HCT116 (cell line): ENCODE data around the gene AAMP. TPM values are rescaled to one million over a fixed set of nuclear protein-coding genes. Genes with fewer than 3 reads are reported as not detected.

ENCODE experiments used
- ATAC-seq: fragments of 200-7000 bp; cut with Tn5 transposase; 2 replicates; pipeline ENCODE4 v1.9.1; 2020; ENCODE audit warnings: mild to moderate bottlenecking, moderate library complexity
- BruUV-seq: library from RNA; stranded (reverse); fragments of 400-500 nt; replicated peaks from 2 replicates; lab custom pipeline; 2021; lab: Mats Ljungman, UMichigan
- CTCF ChIA-PET: fragments of 300-600 bp; sonication (Branson Sonifier 250); formaldehyde crosslinking; loops from one replicate; lab custom pipeline; 2021; ENCODE audit warnings: antibody characterized with exemption; lab: Charles Lee
- POLR2A ChIA-PET: fragments of 300-600, 350-600 bp; sonication (Branson Sonifier 250); formaldehyde crosslinking; loops from one replicate; lab custom pipeline; 2021; ENCODE audit warnings: antibody characterized with exemption; lab: Charles Lee
- RAD21 ChIA-PET, 2 experiments: fragments of 300-600 bp; sonication (Branson Sonifier 250); formaldehyde crosslinking; loops; one replicate each; lab custom pipeline; 2023; ENCODE audit warnings: low total read pairs in 2 of 2; ENCODE audit not compliant: uncharacterized antibody in 2 of 2, unreplicated experiment in 2 of 2, low non-redundant PET in 1 of 2; lab: Charles Lee
- DNase-seq: peaks from one replicate; pipeline ENCODE4 v3.0.0-alpha.2; 2010; ENCODE audit warnings: low read depth, low spot score
- H2AFZ ChIP-seq: fragments of 200-600 bp; shearing (Covaris generic), sonication (generic); 2 replicates; pipeline ENCODE4 v1.6.1; 2017; ENCODE audit warnings: low read depth, mixed run types, mixed read lengths, antibody characterized with exemption, low read length; ENCODE audit not compliant: poor library complexity, severe bottlenecking
- H3K27ac ChIP-seq: 2 replicates; pipeline ENCODE4 v1.5.1; 2012; ENCODE audit warnings: low read depth, low read length
- H3K27me3 ChIP-seq: fragments of 200-600 bp; sonication (generic); 2 replicates; pipeline ENCODE4 v1.6.1; 2016; ENCODE audit warnings: mixed run types, low read length, mixed read lengths; ENCODE audit not compliant: insufficient read depth
- H3K36me3 ChIP-seq, 2 experiments: fragments of 200-500 bp in 1 of 2; fragments of 200-600 bp in 1 of 2; sonication (Bioruptor generic) in 1 of 2; sonication (generic) in 1 of 2; 2 replicates each; pipeline versions ENCODE4 v1.5.1 to v1.6.1; 2014 to 2016; ENCODE audit warnings: low read length in 2 of 2, inconsistent platforms in 1 of 2, mixed read lengths in 1 of 2, mixed run types in 1 of 2; ENCODE audit not compliant: insufficient read depth in 2 of 2, control insufficient read depth in 1 of 2
- H3K4me1 ChIP-seq, 2 experiments: fragments of 200-600 bp in 1 of 2; sonication (generic) in 1 of 2; 2 replicates each; pipeline versions ENCODE4 v1.5.1 to v1.6.1; 2012 to 2017; ENCODE audit warnings: low read length in 2 of 2, inconsistent platforms in 1 of 2, mild to moderate bottlenecking in 1 of 2, mixed read lengths in 1 of 2, mixed run types in 1 of 2, moderate library complexity in 1 of 2; ENCODE audit not compliant: insufficient read depth in 2 of 2, control insufficient read depth in 1 of 2
- H3K4me2 ChIP-seq: fragments of 200-600 bp; sonication (generic); 2 replicates; pipeline ENCODE4 v1.6.1; 2017; ENCODE audit warnings: mixed run types, low read length, mixed read lengths
- H3K4me3 ChIP-seq, 2 experiments: fragments of 200-600 bp in 1 of 2; sonication (generic) in 1 of 2; replicated peaks in 1 of 2; 2 replicates each; pipeline ENCODE4 v1.5.1; 2011 to 2016; ENCODE audit warnings: low read length in 2 of 2, control low read depth in 1 of 2, low read depth in 1 of 2, mild to moderate bottlenecking in 1 of 2, mixed read lengths in 1 of 2, mixed run types in 1 of 2
- H3K79me2 ChIP-seq: fragments of 200-600 bp; sonication (generic); 2 replicates; pipeline ENCODE4 v1.6.1; 2017; ENCODE audit warnings: mild to moderate bottlenecking, mixed run types, low read length, moderate library complexity, mixed read lengths; ENCODE audit not compliant: insufficient read depth
- H3K9ac ChIP-seq: fragments of 200-600 bp; sonication (generic); 2 replicates; pipeline ENCODE4 v1.6.1; 2016; ENCODE audit warnings: low read length, mixed read lengths
- H3K9me2 ChIP-seq: fragments of 200-600 bp; sonication (generic), shearing (Covaris generic); 2 replicates; pipeline ENCODE4 v1.6.1; 2017; ENCODE audit warnings: mixed run types, mild to moderate bottlenecking, moderate library complexity; ENCODE audit not compliant: insufficient read depth
- H3K9me3 ChIP-seq, 2 experiments: fragments of 200-500 bp in 1 of 2; fragments of 200-600 bp in 1 of 2; sonication (Bioruptor generic) in 1 of 2; sonication (generic) in 1 of 2; 2 replicates each; pipeline ENCODE4 v1.6.1; 2014 to 2017; ENCODE audit warnings: low read length in 2 of 2, mixed read lengths in 2 of 2, inconsistent platforms in 1 of 2, low read depth in 1 of 2, mild to moderate bottlenecking in 1 of 2, mixed run types in 1 of 2, moderate library complexity in 1 of 2; ENCODE audit not compliant: control insufficient read depth in 1 of 2, insufficient read depth in 1 of 2
- H4K20me1 ChIP-seq: fragments of 200-600 bp; sonication (generic), shearing (Covaris generic); 2 replicates; pipeline ENCODE4 v1.6.1; 2017; ENCODE audit warnings: mixed run types, mild to moderate bottlenecking, moderate library complexity; ENCODE audit not compliant: insufficient read depth
- ATF3 ChIP-seq: IDR thresholded peaks from 2 replicates; pipeline ENCODE4 v1.6.1; 2012
- CBX3 ChIP-seq: IDR thresholded peaks from 2 replicates; pipeline ENCODE4 v1.6.1; 2012; ENCODE audit warnings: low read depth
- CEBPB ChIP-seq: IDR thresholded peaks from 2 replicates; pipeline ENCODE4 v1.6.1; 2012; ENCODE audit warnings: low read depth
- EZH2 ChIP-seq: fragments of 200-600 bp; sonication (generic); IDR thresholded peaks from 2 replicates; pipeline ENCODE4 v1.6.1; 2017; ENCODE audit warnings: antibody characterized with exemption, mixed run types
- EZH2phosphoT487 ChIP-seq: fragments of 200-600 bp; IDR thresholded peaks from 2 replicates; pipeline ENCODE4 v1.6.1; 2018; ENCODE audit warnings: antibody characterized with exemption, borderline replicate concordance
- FOSL1 ChIP-seq: IDR thresholded peaks from 2 replicates; pipeline ENCODE4 v1.6.1; 2012; ENCODE audit warnings: low read depth
- POLR2A ChIP-seq: IDR thresholded peaks from 2 replicates; pipeline ENCODE4 v1.7.0; 2011; ENCODE audit warnings: borderline replicate concordance; ENCODE audit not compliant: insufficient read depth, insufficient read length; ENCODE audit errors: extremely low read depth
- POLR2AphosphoS5 ChIP-seq: IDR thresholded peaks from 2 replicates; pipeline ENCODE4 v1.6.1; 2011; ENCODE audit warnings: mild to moderate bottlenecking, low read depth, low read length, moderate library complexity
- RAD21 ChIP-seq: IDR thresholded peaks from 2 replicates; pipeline ENCODE4 v1.6.1; 2012; ENCODE audit warnings: low read depth, mild to moderate bottlenecking
- SIN3A ChIP-seq: IDR thresholded peaks from 2 replicates; pipeline ENCODE4 v1.6.1; 2012; ENCODE audit warnings: low read depth
- SRF ChIP-seq: IDR thresholded peaks from 2 replicates; pipeline ENCODE4 v1.6.1; 2012; ENCODE audit warnings: low read depth
- YY1 ChIP-seq: IDR thresholded peaks from 2 replicates; pipeline ENCODE4 v1.6.1; 2011; ENCODE audit warnings: low read length, low read depth, moderate library complexity, mild to moderate bottlenecking; ENCODE audit not compliant: insufficient replicate concordance; ENCODE audit errors: extremely low read depth
- ZBTB33 ChIP-seq: IDR thresholded peaks from 2 replicates; pipeline ENCODE4 v1.6.1; 2011; ENCODE audit warnings: mild to moderate bottlenecking, low read length, moderate library complexity; ENCODE audit not compliant: insufficient replicate concordance; ENCODE audit errors: extremely low read depth
- ZNF274 ChIP-seq: fragments of 200-500 bp; sonication (Bioruptor generic); IDR thresholded peaks from 2 replicates; pipeline ENCODE4 v1.6.1; 2014; ENCODE audit warnings: mild to moderate bottlenecking, low read depth, low read length, inconsistent platforms
- intact Hi-C: fragments of 100-400 bp; cut with micrococcal nuclease; formaldehyde crosslinking; loops from 2 replicates; pipeline ENCODE4 v1.10.0; 2022
- total RNA-seq: library from RNA; stranded (reverse); gene quantifications from one replicate; pipeline ENCODE4 v1.2.1, GENCODE V29; 2021; ENCODE audit not compliant: unreplicated experiment
- TF ChIP-seq, protein P1 (sequence below), 3 experiments: fragments of 200-600 bp in 1 of 3; sonication (generic) in 1 of 3; IDR thresholded peaks in 2 of 3; conservative IDR thresholded peaks in 1 of 3; 2 replicates each; pipeline ENCODE4 v1.5.1; 2012 to 2017; ENCODE audit warnings: low read depth in 2 of 3, low read length in 2 of 3, antibody characterized with exemption in 1 of 3, borderline replicate concordance in 1 of 3, control low read depth in 1 of 3, mild to moderate bottlenecking in 1 of 3, mixed read lengths in 1 of 3, mixed run types in 1 of 3, moderate library complexity in 1 of 3; ENCODE audit not compliant: insufficient read depth in 1 of 3
- TF ChIP-seq, protein P2 (sequence below): IDR thresholded peaks from 2 replicates; pipeline ENCODE4 v1.6.1; 2012; ENCODE audit warnings: low read depth

The AAMP gene
- total RNA-seq, 1 experiment from 2014 or later: 111 TPM

DNA sequence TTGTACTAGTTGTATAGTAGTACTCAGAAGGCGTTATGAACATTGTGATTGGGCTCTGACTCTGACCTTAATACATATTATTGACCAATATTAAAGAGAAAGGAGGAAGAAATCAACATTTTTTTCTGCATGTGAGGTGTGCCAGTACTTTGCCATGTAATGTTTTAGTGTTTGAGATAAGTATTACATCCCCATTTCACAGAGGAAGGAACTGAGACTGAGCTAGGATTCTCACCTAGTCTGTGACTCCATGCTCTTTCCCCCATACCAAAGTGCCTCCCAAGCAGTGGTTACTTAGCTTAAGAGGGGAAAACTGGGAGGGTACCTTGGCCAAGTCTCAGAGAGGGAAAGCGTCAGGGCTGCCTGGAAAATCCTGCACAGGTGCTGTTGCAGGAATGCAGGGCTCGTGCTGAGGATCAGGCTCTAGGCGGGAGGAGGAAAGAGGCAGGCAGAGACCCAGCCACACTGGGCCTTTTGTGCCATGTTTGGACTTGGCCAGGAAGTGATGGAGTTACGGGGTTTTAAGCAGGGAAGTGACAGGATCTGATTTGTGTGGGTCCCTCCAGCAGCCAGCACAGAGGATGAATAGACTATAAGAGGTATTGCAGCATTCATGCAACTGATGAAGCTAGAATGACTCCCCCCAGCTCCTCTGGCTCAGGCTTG lies 2.1 kb upstream of the AAMP start:
- DNase-seq: no peak
- Histone ChIP-seq H4K20me1 (no peaks in the 10 kb centered on the region), H3K27ac (peak overlapping the region; percentile 42; the same call in 1 of the 2 replicates), H3K4me3 (peak overlapping the region in 1 of 2 experiments; percentile 91; a peak in 2 of 4 replicates), H3K4me1 (peaks cover 13 to 28% of the 10 kb centered on the region in 2 experiments), H3K9me2 (no peaks in the 10 kb centered on the region), H2AFZ (no peak overlapping the region), H3K79me2 (peaks cover 23% of the 10 kb centered on the region), H3K36me3 (peaks cover 27 to 34% of the 10 kb centered on the region in 2 experiments; a peak in 3 of 4 replicates), H3K4me2 (peak overlapping the region; percentile 94), H3K9ac (peak overlapping the region; percentile 77; the same call in 1 of the 2 replicates), H3K27me3 (no peaks in the 10 kb centered on the region), H3K9me3 (no peaks in the 10 kb centered on the region)
- intact Hi-C loops: loop anchor here (1.0 to 5.0 kb wide), 5 partner anchors 85 to 575 kb away; no protein-coding TSS in a partner anchor
- BruUV-seq: no TSS peak
- no peak for TF ChIP-seq ATF3
- TF ChIP-seq, protein P1, sequence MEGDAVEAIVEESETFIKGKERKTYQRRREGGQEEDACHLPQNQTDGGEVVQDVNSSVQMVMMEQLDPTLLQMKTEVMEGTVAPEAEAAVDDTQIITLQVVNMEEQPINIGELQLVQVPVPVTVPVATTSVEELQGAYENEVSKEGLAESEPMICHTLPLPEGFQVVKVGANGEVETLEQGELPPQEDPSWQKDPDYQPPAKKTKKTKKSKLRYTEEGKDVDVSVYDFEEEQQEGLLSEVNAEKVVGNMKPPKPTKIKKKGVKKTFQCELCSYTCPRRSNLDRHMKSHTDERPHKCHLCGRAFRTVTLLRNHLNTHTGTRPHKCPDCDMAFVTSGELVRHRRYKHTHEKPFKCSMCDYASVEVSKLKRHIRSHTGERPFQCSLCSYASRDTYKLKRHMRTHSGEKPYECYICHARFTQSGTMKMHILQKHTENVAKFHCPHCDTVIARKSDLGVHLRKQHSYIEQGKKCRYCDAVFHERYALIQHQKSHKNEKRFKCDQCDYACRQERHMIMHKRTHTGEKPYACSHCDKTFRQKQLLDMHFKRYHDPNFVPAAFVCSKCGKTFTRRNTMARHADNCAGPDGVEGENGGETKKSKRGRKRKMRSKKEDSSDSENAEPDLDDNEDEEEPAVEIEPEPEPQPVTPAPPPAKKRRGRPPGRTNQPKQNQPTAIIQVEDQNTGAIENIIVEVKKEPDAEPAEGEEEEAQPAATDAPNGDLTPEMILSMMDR (IDR thresholded peaks at IDR 0.05 in 2 of 3, conservative IDR thresholded peaks at IDR 0.05 in 1 of 3; ENCODE audit: borderline replicate concordance in 1 of 3, insufficient read depth in 1 of 3, low read depth in 2 of 3, low read length in 2 of 3): no peak
- TF ChIP-seq EZH2: no peak
- TF ChIP-seq ZBTB33: no peak
- no peak for TF ChIP-seq ZNF274
- no peak for TF ChIP-seq SRF
- TF ChIP-seq, protein P2, sequence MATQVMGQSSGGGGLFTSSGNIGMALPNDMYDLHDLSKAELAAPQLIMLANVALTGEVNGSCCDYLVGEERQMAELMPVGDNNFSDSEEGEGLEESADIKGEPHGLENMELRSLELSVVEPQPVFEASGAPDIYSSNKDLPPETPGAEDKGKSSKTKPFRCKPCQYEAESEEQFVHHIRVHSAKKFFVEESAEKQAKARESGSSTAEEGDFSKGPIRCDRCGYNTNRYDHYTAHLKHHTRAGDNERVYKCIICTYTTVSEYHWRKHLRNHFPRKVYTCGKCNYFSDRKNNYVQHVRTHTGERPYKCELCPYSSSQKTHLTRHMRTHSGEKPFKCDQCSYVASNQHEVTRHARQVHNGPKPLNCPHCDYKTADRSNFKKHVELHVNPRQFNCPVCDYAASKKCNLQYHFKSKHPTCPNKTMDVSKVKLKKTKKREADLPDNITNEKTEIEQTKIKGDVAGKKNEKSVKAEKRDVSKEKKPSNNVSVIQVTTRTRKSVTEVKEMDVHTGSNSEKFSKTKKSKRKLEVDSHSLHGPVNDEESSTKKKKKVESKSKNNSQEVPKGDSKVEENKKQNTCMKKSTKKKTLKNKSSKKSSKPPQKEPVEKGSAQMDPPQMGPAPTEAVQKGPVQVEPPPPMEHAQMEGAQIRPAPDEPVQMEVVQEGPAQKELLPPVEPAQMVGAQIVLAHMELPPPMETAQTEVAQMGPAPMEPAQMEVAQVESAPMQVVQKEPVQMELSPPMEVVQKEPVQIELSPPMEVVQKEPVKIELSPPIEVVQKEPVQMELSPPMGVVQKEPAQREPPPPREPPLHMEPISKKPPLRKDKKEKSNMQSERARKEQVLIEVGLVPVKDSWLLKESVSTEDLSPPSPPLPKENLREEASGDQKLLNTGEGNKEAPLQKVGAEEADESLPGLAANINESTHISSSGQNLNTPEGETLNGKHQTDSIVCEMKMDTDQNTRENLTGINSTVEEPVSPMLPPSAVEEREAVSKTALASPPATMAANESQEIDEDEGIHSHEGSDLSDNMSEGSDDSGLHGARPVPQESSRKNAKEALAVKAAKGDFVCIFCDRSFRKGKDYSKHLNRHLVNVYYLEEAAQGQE: no peak
- no peak for TF ChIP-seq CBX3
- no peak for TF ChIP-seq EZH2phosphoT487
- no peak for TF ChIP-seq CEBPB
- TF ChIP-seq POLR2A: no peak
- no peak for TF ChIP-seq POLR2AphosphoS5
- no peak for TF ChIP-seq FOSL1
- no peak for TF ChIP-seq RAD21
- TF ChIP-seq SIN3A: no peak
- no peak for TF ChIP-seq YY1
- RAD21 ChIA-PET: interaction anchor here in 1 of 2 experiments (0.5 kb wide), 1 partner anchor 105 kb away, joined by 3 read pairs; no protein-coding TSS in a partner anchor
- POLR2A ChIA-PET: interaction anchor here (2.4 kb wide), 1 partner anchor 15 kb away, joined by 19 read pairs; no protein-coding TSS in a partner anchor
- ATAC-seq: no peak
- CTCF ChIA-PET: interaction anchor here (0.8 to 2.9 kb wide), 8 partner anchors 84 to 575 kb away, joined by 3 to 22 read pairs (median 4); partner anchors contain the start of gene CATIP
